NCI-H226 (cell line): ENCODE measurements around the gene CNIH2.

Experiments
- DNase-seq: peaks from one replicate; pipeline ENCODE4 v3.0.0-alpha.2; 2015

The CNIH2 gene

GRCh38 chr11:66278363-66279091 lies 552 bp downstream of the CNIH2 start:
- no peak for DNase-seq

- no peak for DNase-seq
These were observed 1.2 kb downstream of the CNIH2 start for GRCh38 chr11:66279092-66279734.

DNA sequence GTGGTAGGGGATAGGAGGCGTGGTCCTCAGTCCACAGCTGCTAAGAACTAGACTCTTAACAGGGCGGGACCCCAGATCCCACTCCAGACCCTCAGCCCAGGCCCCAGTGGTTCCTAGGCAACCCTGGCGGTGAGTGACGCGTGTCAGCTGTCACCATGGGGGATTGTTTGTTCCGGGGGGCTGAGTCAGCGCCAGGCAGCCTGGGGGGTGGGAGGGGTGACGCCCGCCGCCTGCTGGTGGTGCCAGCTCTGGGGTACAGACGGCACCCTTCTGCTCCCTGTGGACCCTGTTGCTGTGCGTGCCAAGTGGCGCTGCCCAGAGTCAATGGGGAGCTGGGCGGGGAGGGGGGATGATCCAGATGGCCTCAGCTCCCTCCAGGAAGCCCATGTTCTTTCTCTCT lies 2.5 kb downstream of the CNIH2 start:
- no peak for DNase-seq

- DNase-seq, result no peak
These were observed 3.0 kb downstream of the CNIH2 start for GRCh38 chr11:66281001-66281400.

DNA sequence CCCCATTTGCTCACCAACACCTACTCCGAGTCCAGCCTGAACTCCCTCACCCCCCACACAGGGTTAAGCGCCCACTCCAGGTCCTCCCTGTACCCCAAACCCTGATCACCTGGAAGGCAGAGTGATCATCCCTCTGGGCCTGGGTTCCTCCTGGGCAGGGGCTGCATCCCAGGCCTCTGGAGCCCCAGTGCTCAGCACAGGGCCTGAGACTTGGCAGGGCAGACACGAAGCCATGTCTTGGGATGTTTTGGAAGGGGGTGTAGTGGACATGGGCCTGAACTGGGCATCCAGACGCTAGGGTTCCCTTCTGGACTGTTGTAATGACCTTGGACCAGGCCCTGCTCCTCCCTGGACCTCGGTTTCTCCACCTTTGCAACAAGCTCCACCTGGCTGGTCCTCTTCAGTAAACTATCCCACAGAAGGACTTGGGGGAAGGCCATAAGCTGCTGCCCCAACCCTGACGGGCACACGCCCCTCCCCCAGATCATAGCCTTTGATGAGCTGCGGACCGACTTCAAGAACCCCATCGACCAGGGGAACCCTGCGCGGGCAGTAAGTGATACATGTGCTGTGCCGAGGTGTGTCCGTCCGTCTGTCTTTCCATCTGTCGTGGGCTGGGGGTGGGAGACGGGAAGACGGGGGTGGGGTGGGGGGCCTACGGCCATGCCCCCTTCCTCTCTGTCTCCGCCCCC lies 3.9 kb downstream of the CNIH2 start:
- no peak for DNase-seq

DNA sequence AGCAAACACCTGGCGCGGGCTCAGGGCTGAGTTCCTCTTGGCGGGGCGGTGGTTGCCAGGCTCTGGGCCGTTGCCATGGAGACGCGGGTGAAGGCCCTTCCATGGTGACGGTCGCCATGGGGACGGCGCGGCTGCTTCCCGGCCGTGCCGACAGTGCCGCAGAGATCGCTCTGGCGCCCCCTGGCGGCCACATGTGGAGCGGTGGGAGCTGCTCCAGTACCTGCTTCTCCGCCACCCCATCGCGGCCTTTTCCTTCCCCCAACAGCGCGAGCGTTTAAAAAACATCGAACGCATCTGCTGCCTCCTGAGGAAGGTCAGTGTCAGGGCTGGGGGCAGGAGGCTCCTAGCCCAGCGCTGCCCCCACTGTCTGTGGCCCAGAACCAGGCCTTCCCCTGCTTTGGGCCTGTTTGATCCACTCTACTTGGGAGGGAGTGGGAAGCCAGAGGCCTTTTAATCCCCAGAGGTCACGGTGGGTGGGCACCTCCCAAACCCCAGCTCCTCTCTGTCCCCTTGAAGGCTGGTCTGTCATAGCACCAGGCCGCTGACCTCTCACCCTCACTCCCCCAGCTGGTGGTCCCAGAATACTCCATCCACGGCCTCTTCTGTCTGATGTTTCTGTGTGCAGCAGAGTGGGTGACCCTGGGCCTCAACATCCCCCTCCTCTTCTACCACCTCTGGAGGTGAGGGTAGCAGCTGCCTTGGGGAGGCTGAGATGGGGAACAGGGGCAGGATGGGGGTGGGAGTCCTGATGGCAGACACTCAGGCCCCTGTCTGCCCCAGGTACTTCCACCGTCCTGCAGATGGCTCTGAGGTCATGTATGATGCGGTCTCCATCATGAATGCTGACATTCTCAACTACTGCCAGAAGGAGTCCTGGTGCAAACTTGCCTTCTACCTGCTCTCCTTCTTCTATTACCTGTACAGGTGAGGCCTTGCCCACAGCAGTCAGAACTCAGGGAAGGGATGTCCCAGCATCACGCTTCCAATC lies 4.8 kb downstream of the CNIH2 start:
- peak; percentile 89 for DNase-seq

DNA sequence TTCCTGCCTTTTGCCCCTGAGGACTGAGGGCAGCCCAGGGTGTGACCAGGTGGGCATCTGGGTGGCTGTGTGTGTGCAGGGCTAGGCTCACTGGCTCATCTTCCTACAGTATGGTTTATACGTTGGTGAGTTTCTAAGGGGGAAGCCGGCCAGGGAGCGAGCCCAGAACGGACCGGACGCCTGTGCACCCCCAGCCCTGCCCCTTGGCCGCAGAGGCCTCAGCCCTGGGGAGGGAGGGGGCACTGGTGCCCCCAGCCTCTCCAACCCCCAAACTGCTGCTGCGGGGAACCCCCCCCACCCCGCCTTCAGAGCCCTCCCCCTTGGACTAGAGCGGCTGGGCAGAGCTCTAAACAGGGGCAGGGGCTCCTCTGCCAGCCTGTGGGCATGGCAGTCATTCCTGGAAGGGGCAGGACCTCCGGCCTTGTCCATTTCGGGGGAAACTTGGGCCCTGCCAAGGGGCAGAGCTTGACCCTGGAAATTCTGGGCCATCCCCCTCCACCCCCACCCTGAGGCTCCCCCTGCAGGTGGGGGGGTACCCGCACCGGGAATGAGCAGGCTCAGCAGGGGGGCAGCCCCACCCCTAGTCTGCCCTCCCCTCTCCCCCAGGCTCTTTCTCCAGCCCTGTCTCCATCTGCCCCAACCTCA lies 5.6 kb downstream of the CNIH2 start:
- DNase-seq, result no peak

GRCh38 chr11:66284526-66285078 lies 6.6 kb downstream of the CNIH2 start:
- DNase-seq, result no peak

DNA sequence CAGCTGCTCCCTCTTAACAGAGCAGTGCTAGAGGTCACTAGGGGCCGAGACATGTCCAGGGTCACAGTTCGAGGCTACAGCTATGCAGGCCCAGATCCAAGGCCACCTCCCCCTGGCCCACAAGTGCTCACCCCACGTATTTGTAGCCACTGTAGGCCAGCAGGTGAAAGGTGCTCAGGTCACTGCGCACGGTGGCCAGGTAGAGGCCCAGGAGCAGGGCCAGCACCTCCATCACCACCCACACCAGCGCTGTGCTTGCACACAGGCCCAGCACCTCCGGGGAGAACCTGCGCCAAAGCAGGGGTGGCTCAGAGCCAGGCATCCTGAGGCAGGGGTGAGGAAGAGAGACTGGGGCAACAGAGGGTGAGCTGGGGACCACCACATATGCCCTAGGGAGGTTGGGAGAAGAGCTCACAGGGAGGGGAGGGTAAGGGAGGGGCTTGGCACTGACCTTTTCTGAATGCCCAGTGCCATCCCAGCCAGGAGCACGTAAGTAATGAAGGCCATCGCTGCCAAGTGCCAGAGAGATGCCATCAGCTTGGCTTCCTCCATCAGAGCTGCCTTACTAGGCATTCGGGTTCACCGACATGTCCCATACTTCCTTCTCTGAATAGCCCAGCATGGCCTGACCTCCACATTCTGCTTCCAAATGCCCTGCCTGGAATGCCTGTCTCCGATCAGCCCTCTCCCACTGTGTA lies 7.4 kb downstream of the CNIH2 start:
- no peak for DNase-seq

- no peak for DNase-seq
These were observed 8.7 kb downstream of the CNIH2 start for GRCh38 chr11:66286699-66287098.

DNA sequence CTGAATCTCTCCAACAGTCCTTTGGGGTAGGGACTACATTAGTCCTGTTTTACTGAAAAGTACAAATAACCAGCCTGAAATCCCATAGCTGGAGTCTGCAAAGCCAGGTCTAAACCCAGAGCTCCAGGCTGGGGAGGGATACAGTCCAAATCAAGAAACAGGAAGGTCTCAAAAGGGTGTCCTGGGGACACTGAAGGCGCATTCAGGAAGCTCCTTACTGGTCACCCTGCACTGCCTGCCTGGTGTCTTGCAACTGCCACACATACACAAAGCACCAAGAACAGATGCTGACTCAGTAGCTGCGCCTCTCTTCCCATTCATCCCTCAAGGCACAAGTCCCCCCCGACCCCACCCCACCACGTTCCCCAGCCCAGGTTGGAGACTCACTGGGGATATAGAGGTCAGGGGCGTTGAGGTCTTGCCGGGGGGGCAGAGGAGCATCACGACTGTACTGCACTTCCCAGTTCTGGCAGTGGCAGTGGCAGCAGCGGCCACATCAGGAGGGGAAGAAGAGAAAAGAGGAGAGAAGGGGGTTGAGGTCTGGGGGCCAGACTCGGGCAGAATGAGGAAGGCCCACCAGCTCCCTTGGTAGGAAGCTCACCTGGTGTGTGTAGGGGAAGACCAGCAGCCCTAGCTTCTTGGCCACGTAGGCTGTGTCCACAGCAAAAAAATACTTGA lies 9.4 kb downstream of the CNIH2 start:
- DNase-seq, result no peak

DNA sequence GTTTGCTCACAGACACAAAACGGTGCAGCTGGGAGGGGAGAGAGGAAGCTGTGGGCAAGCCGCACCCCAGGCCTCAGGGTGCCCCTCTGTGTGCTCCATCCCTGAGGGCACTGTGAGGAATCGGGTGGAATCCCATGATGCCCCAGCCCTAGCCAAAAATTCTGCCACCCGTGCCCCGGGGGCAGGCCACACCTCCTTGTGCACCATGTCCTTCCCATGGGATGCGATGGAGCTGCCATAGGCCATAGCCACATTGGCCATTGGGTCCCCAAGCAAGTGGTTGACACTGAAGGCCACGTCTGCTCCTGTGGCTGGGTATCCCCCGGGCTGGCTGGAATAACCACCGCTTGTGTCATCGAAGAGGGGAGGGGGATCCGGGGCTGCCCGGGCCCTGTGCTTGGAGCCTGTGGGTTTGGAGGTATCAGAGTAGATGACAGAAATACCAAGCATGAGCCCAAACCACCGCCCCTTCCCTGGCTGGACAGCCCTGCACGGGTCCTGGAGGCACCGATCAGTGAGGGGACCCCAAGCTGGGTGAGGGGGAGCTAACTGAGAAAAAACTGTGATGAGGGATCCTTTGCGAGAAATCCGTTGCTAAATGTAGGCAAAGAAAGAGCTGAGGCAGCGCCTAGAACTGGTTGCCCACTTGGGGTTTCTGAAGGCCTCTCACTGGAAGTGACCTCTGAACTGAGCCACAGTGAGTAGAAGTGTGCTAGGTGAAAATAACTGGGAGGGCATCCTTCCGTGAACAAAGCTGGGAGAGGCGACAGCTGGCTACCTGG lies 10.1 kb downstream of the CNIH2 start:
- DNase-seq, result no peak

GRCh38 chr11:66288671-66289547 lies 10.9 kb downstream of the CNIH2 start, which contains the start of gene YIF1A:
YIF1A (minus strand) TSS chr11:66289143; CDS start chr11:66288985, 158 bp downstream.
- DNase-seq, result peak; percentile 99

DNA sequence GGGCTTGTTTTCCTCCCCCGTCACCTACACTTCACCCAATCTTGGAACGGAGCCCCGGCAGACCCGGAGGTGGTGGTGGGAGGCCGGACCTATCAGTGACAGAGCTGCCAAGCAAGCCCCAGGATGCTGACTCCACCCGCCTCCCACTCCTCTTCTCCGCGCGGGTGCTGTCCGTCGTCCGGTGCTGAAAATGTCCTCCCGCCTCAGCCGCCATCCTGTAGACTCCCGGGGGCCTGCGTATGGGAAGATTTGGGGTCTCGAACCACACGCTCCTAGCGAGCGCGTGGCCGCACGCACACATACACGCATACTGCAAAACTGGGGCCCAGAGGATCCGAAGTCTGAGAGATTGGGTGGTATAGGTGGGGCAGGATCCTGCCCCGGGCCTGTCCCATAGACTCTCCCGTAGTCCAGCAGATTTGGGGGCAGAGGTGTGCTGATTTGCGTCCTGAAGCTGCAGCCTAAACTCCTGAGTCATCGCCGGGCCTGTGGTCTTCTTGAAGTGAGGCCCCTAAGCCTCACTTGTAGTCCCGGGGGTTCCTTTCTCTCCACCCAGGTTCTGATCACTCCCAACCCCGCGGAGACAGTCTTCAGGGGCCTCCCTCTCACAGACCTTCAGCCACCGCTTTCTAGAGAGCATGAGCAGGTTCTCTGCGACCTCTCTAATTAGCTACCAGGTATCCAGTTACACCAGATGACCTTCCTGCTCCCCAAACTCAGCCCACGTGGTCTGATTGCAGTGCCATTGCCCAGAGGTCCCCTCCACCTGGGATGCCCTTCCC lies 11.8 kb downstream of the CNIH2 start:
- DNase-seq, result no peak

GRCh38 chr11:66290330-66290621 lies 12.3 kb downstream of the CNIH2 start:
- DNase-seq, result no peak

DNA sequence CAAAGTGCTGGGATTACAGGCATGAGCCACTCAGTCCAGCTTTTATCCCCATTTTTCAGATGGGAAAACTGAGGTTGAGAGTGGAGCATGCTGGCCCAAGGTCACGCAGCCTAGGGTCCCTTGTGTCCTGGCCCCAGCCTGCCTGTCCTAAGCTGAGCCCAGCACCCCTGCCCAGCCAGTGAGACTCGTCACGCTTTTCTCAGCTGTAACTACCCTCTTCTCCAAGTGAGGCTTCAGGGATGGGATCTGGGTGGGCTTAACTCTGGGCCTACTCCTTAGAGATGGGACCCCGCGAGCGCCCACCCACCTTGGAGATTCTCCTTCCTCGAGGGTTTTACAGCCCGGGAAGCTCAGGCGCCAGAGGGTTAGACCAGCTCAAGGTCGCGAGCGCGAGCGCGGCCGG lies 13.3 kb downstream of the CNIH2 start:
- DNase-seq, result no peak

DNA sequence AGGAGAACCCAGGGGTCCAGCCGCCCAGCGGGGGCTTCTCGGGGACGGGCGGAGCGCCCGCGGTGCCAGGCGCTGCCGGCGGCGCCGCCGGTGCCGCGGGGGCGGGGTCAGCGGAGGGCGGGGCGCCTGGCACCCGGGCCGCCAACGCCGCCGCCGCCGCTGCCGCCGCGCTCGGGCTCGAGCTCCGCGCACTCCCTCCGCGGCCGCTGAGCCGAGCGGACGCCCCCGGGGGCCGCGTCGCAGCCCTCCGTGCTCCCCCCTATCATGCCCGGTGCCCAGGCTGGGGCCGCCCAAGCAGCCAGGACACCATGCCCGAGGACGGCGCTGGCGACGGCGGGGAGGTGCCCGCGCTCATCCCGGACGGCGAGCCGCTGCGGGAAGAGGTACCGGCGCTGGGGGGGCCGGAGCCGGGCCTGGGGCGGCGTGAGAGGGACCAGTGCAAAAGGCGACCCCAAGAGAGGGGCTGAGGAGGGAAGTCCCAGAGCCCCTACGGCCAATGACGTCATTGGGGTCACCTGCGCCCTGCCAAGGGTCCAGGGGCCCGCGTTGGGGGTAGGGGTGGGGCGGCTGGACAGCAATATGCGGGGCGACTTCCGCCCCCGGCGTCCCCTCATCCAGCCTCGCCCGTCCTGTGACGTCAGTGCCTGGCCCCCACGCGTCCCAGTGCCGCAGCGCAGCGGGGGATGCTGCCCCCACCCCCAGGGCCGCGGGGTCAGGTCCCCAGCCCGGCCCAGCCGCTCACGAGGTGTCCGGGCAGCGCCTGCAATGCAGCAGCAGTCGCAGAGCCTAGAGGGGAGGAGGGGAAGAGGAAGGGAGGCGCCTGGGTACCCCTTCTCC lies 13.9 kb downstream of the CNIH2 start, which contains the start of gene TMEM151A:
Gene TMEM151A (plus strand): TSS at position 189 of the 837 bp plus-strand sequence. CDS start 120 bp downstream, at position 309.
- DNase-seq, result no peak
